Vagina (tissue), 2 donors: ENCODE data around the gene CTU2. TPM values are rescaled to one million over a fixed set of nuclear protein-coding genes. Genes with fewer than 3 reads are reported as not detected.

ENCODE experiments used
- DNase-seq, 2 donors: peaks; one replicate each; pipeline ENCODE4 v3.0.0-alpha.2; 2017; ENCODE audit errors: extremely low spot score in 2 of 2
- H3K27ac ChIP-seq: fragments of 200-600 bp; sonication (generic); one replicate; pipeline ENCODE4 v1.5.1; 2019
- H3K27me3 ChIP-seq: fragments of 200-600 bp; sonication (generic); one replicate; pipeline ENCODE4 v1.5.1; 2019
- H3K36me3 ChIP-seq, 2 donors: fragments of 200-600 bp; sonication (generic); one replicate each; pipeline ENCODE4 v1.5.1; 2017 to 2019
- H3K4me1 ChIP-seq: fragments of 200-600 bp; sonication (generic); one replicate; pipeline ENCODE4 v1.5.1; 2019
- H3K4me3 ChIP-seq, 2 donors: fragments of 200-600 bp; sonication (generic); 1 replicate in 1 of 2; 2 replicates in 1 of 2; pipeline ENCODE4 v1.5.1; 2016 to 2019
- H3K9me3 ChIP-seq: fragments of 200-600 bp; sonication (generic); one replicate; pipeline ENCODE4 v1.5.1; 2019
- POLR2A ChIP-seq, 2 donors: fragments of 450-650 bp; IDR thresholded peaks; one replicate each; pipeline ENCODE4 v1.6.1; 2017; ENCODE audit warnings: antibody characterized with exemption in 2 of 2, mild to moderate bottlenecking in 2 of 2, moderate library complexity in 2 of 2
- POLR2AphosphoS5 ChIP-seq, 2 donors: sonication (generic); formaldehyde crosslinking; IDR thresholded peaks; one replicate each; pipeline ENCODE4 v1.9.0; 2017; ENCODE audit warnings: antibody characterized with exemption in 2 of 2, mild to moderate bottlenecking in 2 of 2, low read depth in 1 of 2; ENCODE audit not compliant: insufficient read depth in 1 of 2
- intact Hi-C: fragments of 100-400 bp; cut with DNase I; formaldehyde crosslinking; loops from one replicate; pipeline ENCODE4 v1.15.1; 2023
- total RNA-seq: library from RNA; depleted of rRNA; stranded (reverse); fragments of >200 nt; gene quantifications from one replicate; pipeline ENCODE4 v1.2.3, GENCODE V29; 2016
- TF ChIP-seq, protein P1 (sequence below), 3 experiments: fragments of 450-650 bp in 2 of 3; fragments of 200-600 bp in 1 of 3; sonication (generic) in 1 of 3; IDR thresholded peaks; one replicate each; pipeline ENCODE4 v1.5.1; 2017 to 2019; ENCODE audit warnings: antibody characterized with exemption in 3 of 3, mild to moderate bottlenecking in 2 of 3, moderate library complexity in 2 of 3

The CTU2 gene
- total RNA-seq, 1 donor from 2014 or later, result 7.9 TPM

DNA sequence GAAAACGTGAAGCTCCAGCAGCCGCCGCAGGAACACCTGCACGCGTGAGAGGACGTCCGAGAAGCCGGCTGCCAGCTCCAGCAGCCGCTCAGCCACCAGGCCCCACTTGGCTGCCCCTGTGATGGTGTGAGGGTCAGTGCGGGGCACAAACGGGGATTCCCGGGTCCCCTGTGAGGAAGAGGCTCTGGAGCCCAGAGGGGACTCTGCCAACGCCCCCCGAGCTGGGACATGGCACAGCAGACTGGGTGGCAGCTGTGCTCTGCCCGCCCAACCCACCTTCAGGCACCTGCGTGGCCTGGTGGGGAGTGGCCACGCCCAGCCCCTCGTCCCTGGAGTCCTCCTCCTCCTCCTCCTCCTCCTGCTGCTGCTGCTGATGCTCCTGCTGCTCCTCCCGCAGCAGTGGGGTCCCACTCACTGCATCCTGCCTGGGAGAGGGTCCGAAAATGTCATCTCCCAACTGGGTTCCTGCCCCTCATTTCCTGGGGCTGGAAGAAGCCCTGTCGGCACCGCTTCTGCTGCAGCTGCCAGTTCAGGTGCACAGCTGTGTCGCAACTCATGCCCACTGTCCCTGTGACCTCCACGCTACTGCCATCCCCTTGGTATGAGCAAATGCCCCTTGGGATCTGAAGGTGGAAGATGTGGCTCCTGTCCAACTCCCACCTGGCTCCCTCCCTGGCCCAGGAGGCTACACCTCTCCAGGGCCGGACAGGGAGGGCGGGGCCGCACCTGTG is 27.5 kb downstream of the CTU2 start:
- H3K27ac ChIP-seq, result no peak overlapping the region
- H3K36me3 ChIP-seq, result peaks cover 0 to 51% of the 10 kb centered on the region in 2 donors
- no peaks in the 10 kb centered on the region for H3K9me3 ChIP-seq
- TF ChIP-seq POLR2AphosphoS5 (IDR thresholded peaks at IDR 0.05; ENCODE audit: insufficient read depth in 1 of 2, low read depth in 1 of 2) (no peak), POLR2A (IDR thresholded peaks at IDR 0.05) (no peak)
- TF ChIP-seq, protein P1, sequence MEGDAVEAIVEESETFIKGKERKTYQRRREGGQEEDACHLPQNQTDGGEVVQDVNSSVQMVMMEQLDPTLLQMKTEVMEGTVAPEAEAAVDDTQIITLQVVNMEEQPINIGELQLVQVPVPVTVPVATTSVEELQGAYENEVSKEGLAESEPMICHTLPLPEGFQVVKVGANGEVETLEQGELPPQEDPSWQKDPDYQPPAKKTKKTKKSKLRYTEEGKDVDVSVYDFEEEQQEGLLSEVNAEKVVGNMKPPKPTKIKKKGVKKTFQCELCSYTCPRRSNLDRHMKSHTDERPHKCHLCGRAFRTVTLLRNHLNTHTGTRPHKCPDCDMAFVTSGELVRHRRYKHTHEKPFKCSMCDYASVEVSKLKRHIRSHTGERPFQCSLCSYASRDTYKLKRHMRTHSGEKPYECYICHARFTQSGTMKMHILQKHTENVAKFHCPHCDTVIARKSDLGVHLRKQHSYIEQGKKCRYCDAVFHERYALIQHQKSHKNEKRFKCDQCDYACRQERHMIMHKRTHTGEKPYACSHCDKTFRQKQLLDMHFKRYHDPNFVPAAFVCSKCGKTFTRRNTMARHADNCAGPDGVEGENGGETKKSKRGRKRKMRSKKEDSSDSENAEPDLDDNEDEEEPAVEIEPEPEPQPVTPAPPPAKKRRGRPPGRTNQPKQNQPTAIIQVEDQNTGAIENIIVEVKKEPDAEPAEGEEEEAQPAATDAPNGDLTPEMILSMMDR (IDR thresholded peaks at IDR 0.05), result no peak
- no peaks in the 10 kb centered on the region for H3K27me3 ChIP-seq
- H3K4me1 ChIP-seq, result peaks cover 16% of the 10 kb centered on the region
- intact Hi-C loops, result no loop called here
- DNase-seq, result no peak
- no peak overlapping the region for H3K4me3 ChIP-seq

DNA sequence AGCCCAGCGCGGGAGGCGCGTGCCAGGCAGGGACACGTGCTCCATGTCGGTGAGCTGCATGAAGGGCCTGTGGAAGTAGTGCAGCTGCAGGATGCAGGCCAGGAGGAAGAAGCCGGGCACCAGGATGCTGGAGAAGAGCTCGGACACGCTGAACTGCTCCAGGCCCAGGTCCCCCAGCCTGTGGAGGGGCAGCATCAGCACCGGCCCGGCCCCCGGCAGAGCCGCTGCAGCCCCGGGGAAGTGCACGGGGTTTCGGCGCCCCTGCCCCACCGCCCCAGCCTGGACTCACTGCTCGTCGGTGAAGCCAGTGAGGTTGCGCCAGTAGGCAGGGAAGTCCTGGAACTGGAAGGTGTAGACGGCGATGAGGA is 28.0 kb downstream of the CTU2 start:
- DNase-seq, result no peak
- H3K36me3 ChIP-seq, result peaks cover 0 to 51% of the 10 kb centered on the region in 2 donors
- H3K27me3 ChIP-seq, result no peaks in the 10 kb centered on the region
- TF ChIP-seq, protein P1 (IDR thresholded peaks at IDR 0.05), result no peak
- TF ChIP-seq POLR2A (IDR thresholded peaks at IDR 0.05), result no peak
- TF ChIP-seq POLR2AphosphoS5 (IDR thresholded peaks at IDR 0.05; ENCODE audit: insufficient read depth in 1 of 2, low read depth in 1 of 2), result no peak
- no peak overlapping the region for H3K4me3 ChIP-seq
- no peak overlapping the region for H3K27ac ChIP-seq
- H3K4me1 ChIP-seq, result peaks cover 21% of the 10 kb centered on the region
- no peaks in the 10 kb centered on the region for H3K9me3 ChIP-seq
- intact Hi-C loops, result no loop called here

DNA sequence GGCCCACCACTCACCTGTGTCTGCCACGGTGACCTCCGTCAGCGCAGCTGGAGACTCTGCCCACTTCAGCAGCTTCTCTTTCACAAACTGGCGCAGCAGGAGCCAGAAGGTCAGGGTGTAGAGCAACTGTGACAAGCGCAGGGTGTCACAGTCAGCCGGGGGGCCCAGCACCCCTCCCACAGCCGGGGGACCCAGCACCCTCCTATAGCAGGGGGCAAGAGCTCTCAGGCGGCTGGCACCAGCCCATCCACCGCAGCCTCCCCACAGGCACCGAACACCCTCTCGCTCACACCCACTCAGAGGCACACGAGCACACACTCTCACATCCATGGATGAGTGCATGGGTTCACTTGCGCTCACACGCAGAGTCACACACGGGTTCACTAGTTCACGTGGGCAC is 28.8 kb downstream of the CTU2 start:
- Histone ChIP-seq H3K27ac (no peak overlapping the region), H3K9me3 (no peaks in the 10 kb centered on the region), H3K36me3 (peaks cover 0 to 47% of the 10 kb centered on the region in 2 donors), H3K4me3 (no peak overlapping the region), H3K27me3 (no peaks in the 10 kb centered on the region), H3K4me1 (peaks cover 29% of the 10 kb centered on the region)
- TF ChIP-seq POLR2A (IDR thresholded peaks at IDR 0.05), result no peak
- TF ChIP-seq POLR2AphosphoS5 (IDR thresholded peaks at IDR 0.05; ENCODE audit: insufficient read depth in 1 of 2, low read depth in 1 of 2), result no peak
- TF ChIP-seq, protein P1 (IDR thresholded peaks at IDR 0.05), result no peak
- intact Hi-C loops, result loop anchor here (5.0 kb wide), 1 partner anchor 482 kb away; the partner anchor contains the start of gene ZNF778
- DNase-seq, result no peak

DNA sequence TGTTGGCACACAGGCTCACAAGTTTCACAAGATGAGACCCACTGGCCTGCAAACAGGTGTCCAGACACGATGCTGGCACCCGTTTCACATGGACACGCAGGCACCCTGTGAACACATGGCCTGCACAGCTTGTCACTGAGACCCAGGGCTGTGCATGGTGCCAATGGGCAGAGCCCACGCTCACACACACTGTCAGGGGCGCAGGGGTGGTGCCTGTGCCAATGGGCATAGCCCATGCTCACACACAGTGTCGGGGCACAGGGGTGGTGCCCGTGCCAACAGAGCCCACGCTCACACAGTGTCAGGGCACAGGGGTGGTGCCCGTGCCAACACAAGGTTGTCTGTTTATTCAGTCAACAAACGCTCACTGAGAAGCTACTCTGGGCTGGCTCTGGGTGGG is 29.3 kb downstream of the CTU2 start:
- intact Hi-C loops, result loop anchor here (5.0 kb wide), 1 partner anchor 482 kb away; the partner anchor contains the start of gene ZNF778
- Histone ChIP-seq H3K4me1 (peaks cover 32% of the 10 kb centered on the region), H3K27ac (no peak overlapping the region), H3K27me3 (no peaks in the 10 kb centered on the region), H3K9me3 (no peaks in the 10 kb centered on the region), H3K4me3 (no peak overlapping the region), H3K36me3 (peaks cover 0 to 43% of the 10 kb centered on the region in 2 donors)
- no peak for TF ChIP-seq POLR2AphosphoS5 (IDR thresholded peaks at IDR 0.05; ENCODE audit: insufficient read depth in 1 of 2, low read depth in 1 of 2)
- TF ChIP-seq POLR2A (IDR thresholded peaks at IDR 0.05), result no peak
- TF ChIP-seq, protein P1 (IDR thresholded peaks at IDR 0.05), result no peak
- no peak for DNase-seq

DNA sequence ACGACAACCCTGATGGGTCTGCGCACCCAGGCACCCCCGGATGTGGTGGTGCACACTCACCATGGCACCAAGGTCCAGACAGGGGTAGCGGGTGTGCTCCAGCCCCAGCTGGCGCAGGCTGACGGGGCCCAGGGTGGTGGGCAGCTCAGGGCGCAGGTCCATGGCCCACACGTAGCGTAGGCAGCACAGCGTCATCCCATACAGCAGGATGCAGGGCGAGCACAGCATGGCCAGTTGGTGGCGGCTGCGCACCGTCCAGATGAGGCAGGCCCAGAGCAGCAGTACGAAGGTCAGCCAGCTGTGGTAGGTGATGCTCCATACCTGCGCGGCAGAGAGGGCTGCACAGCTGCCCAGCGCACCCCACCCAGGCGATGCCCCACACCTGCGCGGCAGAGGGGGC is 29.8 kb downstream of the CTU2 start:
- no peak overlapping the region for H3K27ac ChIP-seq
- no peak for DNase-seq
- H3K27me3 ChIP-seq, result no peaks in the 10 kb centered on the region
- peaks cover 0 to 38% of the 10 kb centered on the region in 2 donors for H3K36me3 ChIP-seq
- H3K4me1 ChIP-seq, result peaks cover 32% of the 10 kb centered on the region
- H3K9me3 ChIP-seq, result no peaks in the 10 kb centered on the region
- no peak overlapping the region for H3K4me3 ChIP-seq
- intact Hi-C loops, result loop anchor here (5.0 kb wide), 1 partner anchor 481 kb away; the partner anchor contains the start of gene ZNF778
- no peak for TF ChIP-seq POLR2A (IDR thresholded peaks at IDR 0.05)
- TF ChIP-seq, protein P1 (IDR thresholded peaks at IDR 0.05), result no peak
- no peak for TF ChIP-seq POLR2AphosphoS5 (IDR thresholded peaks at IDR 0.05; ENCODE audit: insufficient read depth in 1 of 2, low read depth in 1 of 2)
